Trophoblast cell (in vitro differentiated cells and primary cell): ENCODE data around the gene BTBD19.
"Not testable (repeated sequence)": the region's sequence is repeated elsewhere in the genome, so short reads cannot be mapped to it uniquely, and the experiment has no call there.

Source experiments
- DNase-seq, 2 donors: peaks; one replicate each; pipeline ENCODE4 v3.0.0-alpha.2; 2016
- H2AFZ ChIP-seq: 2 replicates; pipeline ENCODE4 v1.6.1; 2013; ENCODE audit warnings: low read length, moderate library complexity, mild to moderate bottlenecking; ENCODE audit not compliant: insufficient read depth, poor library complexity
- H2AK5ac ChIP-seq: 2 replicates; pipeline ENCODE4 v1.6.1; 2013; ENCODE audit warnings: mild to moderate bottlenecking, low read length
- H2BK120ac ChIP-seq: 2 replicates; pipeline ENCODE4 v1.6.1; 2013; ENCODE audit warnings: low read length, mild to moderate bottlenecking, moderate library complexity; ENCODE audit not compliant: insufficient read depth, poor library complexity
- H2BK12ac ChIP-seq: 2 replicates; pipeline ENCODE4 v1.6.1; 2013; ENCODE audit warnings: mild to moderate bottlenecking, low read length, moderate library complexity
- H2BK5ac ChIP-seq: 2 replicates; pipeline ENCODE4 v1.6.1; 2013; ENCODE audit warnings: low read length, low read depth, moderate library complexity, mild to moderate bottlenecking; ENCODE audit not compliant: poor library complexity
- H3K14ac ChIP-seq: 2 replicates; pipeline ENCODE4 v1.6.1; 2013; ENCODE audit warnings: mild to moderate bottlenecking, low read length
- H3K18ac ChIP-seq: 2 replicates; pipeline ENCODE4 v1.6.1; 2013; ENCODE audit warnings: mild to moderate bottlenecking, low read length
- H3K23ac ChIP-seq: 2 replicates; pipeline ENCODE4 v1.6.1; 2013; ENCODE audit warnings: low read length
- H3K27ac ChIP-seq: 2 replicates; pipeline ENCODE4 v1.5.1; 2013; ENCODE audit warnings: low read depth, mild to moderate bottlenecking, inconsistent platforms, low read length, moderate library complexity
- H3K27me3 ChIP-seq: 2 replicates; pipeline ENCODE4 v1.6.1; 2013; ENCODE audit warnings: inconsistent platforms, mild to moderate bottlenecking, low read length, moderate library complexity; ENCODE audit not compliant: insufficient read depth
- H3K36me3 ChIP-seq, 2 experiments: 1 replicate in 1 of 2; 2 replicates in 1 of 2; pipeline ENCODE4 v1.6.1; 2013; ENCODE audit warnings: low read length in 2 of 2, mild to moderate bottlenecking in 2 of 2, moderate library complexity in 1 of 2; ENCODE audit not compliant: insufficient read depth in 2 of 2, control insufficient read depth in 1 of 2
- H3K4ac ChIP-seq: 2 replicates; pipeline ENCODE4 v1.6.1; 2013; ENCODE audit warnings: low read depth, mild to moderate bottlenecking, low read length, moderate library complexity
- H3K4me1 ChIP-seq, 2 experiments: 1 replicate in 1 of 2; 2 replicates in 1 of 2; pipeline ENCODE4 v1.6.1; 2013; ENCODE audit warnings: low read length in 2 of 2, mild to moderate bottlenecking in 2 of 2, moderate library complexity in 1 of 2; ENCODE audit not compliant: insufficient read depth in 2 of 2, control insufficient read depth in 1 of 2
- H3K4me2 ChIP-seq: 2 replicates; pipeline ENCODE4 v1.6.1; 2013; ENCODE audit warnings: inconsistent platforms, mild to moderate bottlenecking, low read length, moderate library complexity
- H3K4me3 ChIP-seq: 2 replicates; pipeline ENCODE4 v1.5.1; 2013; ENCODE audit warnings: mild to moderate bottlenecking, low read depth, low read length, inconsistent platforms
- H3K79me1 ChIP-seq: one replicate; pipeline ENCODE4 v1.6.1; 2013; ENCODE audit warnings: low read length
- H3K79me2 ChIP-seq: 2 replicates; pipeline ENCODE4 v1.6.1; 2013; ENCODE audit warnings: low read length, mild to moderate bottlenecking; ENCODE audit not compliant: control insufficient read depth, insufficient read depth, poor library complexity
- H3K9ac ChIP-seq: 2 replicates; pipeline ENCODE4 v1.6.1; 2013; ENCODE audit warnings: mild to moderate bottlenecking, low read length
- H3K9me3 ChIP-seq: 2 replicates; pipeline ENCODE4 v1.6.1; 2013; ENCODE audit warnings: low read depth, mild to moderate bottlenecking, control low read depth, inconsistent platforms, low read length; ENCODE audit not compliant: insufficient read depth
- H4K12ac ChIP-seq: 2 replicates; pipeline ENCODE4 v1.6.1; 2013; ENCODE audit warnings: low read depth, mild to moderate bottlenecking, low read length, moderate library complexity
- H4K8ac ChIP-seq: 2 replicates; pipeline ENCODE4 v1.6.1; 2013; ENCODE audit warnings: low read depth, mild to moderate bottlenecking, low read length, moderate library complexity
- H4K91ac ChIP-seq: one replicate; pipeline ENCODE4 v1.6.1; 2013; ENCODE audit warnings: low read depth, mild to moderate bottlenecking, low read length, moderate library complexity
- WGBS: extraction: QIAGEN DNeasy Blood & Tissue Kit; methylation state at CpG from one replicate; pipeline ENCODE4 v1.1.7; 2013; ENCODE audit warnings: missing lambda C conversion rate; ENCODE audit not compliant: insufficient read length, insufficient coverage; ENCODE audit errors: extremely low coverage; 5-methylcytosine and 5-hydroxymethylcytosine counted together

Gene BTBD19

DNA sequence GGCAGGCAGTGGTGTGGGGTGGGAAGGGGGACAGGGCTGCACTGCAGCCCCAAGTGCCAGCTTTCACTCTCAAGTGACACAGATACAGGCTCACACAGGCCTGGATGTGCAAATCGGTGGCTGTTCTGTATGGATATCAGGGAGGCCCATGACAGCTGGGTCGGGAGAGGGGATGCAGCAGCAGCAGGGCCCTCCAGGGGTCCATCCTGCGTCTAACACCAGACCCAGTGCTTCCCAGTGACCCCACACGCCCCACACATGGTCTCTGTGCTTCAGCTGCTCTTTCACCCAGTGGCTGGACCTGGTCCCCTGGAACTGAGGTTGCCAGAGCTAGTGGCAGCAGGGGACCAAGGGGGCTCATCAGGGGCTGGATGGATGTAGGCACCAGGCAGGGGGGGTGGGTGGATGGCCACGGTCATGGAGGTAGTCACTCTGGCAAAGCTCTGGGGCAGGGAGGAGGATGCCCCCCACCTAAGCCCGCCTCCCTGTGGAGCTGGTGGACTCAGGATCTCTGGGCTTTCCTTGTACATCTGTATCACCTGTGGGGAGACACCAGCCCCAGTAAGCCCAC lies 13.9 kb downstream of the BTBD19 start:
- Histone ChIP-seq H2BK5ac (no peak overlapping the region), H3K4me1 (peaks cover 4 to 8% of the 10 kb centered on the region in 2 experiments), H3K79me2 (peaks cover 6% of the 10 kb centered on the region), H3K27ac (no peak overlapping the region), H3K9me3 (no peaks in the 10 kb centered on the region), H3K79me1 (peaks cover 7% of the 10 kb centered on the region), H2AK5ac (peak overlapping the region; percentile 66), H3K27me3 (no peaks in the 10 kb centered on the region), H3K4me3 (no peak overlapping the region), H2AFZ (no peak overlapping the region), H3K14ac (no peak overlapping the region), H4K91ac (no peak overlapping the region), H2BK12ac (no peak overlapping the region), H3K18ac (no peak overlapping the region), H2BK120ac (no peak overlapping the region), H3K4ac (no peak overlapping the region), H4K12ac (no peak overlapping the region), H3K23ac (no peak overlapping the region), H3K36me3 (no peaks in the 10 kb centered on the region), H3K4me2 (no peak overlapping the region), H3K9ac (no peak overlapping the region), H4K8ac (no peak overlapping the region)
- DNase-seq, result no peak
- no CpG with 5 or more reads among the region's 6 CpGs for WGBS

DNA sequence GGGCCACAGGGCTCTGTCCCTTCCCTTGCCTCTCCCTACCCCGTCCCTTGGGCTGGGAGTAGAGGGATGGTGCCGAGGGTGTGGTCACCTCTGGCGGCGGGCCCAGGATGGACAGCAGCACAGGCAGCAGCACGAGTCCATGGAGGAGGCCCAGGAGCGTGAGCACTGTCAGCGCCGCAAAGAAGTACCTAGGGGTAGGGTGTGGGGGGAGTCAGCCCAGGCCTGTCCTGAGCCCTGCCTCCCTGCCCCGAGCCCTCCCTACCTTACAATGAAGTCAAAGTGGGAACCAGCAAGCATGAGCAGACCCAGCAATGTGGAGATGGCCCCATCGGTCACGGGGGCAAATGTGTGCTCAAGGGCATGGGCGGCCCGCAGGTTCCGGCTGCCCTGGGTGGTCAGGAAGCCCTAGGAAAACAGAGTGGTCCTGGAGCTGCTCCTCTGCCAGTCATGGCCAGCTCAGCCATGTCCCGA lies 14.7 kb downstream of the BTBD19 start:
- no CpG with 5 or more reads among the region's 15 CpGs for WGBS

DNA sequence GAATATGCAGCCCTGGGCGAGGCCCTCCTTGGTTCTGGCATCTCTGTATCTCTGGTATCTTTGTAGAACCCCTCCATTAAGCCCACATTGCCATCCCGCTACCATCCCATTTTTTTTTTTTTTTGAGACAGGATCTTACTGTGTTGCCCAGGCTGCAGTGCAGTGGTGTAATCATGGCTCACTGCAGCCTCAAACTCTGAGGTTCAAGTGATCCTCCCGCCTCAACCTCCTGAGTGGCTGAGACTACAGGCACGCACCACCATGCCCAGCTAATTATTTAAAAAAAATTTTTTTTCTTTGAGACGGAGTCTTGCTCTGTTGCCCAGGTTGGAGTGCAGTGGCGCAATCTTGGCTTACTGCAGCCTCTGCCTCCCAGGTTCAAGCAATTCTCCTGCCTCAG lies 16.1 kb downstream of the BTBD19 start:
- not testable (repeated sequence) for H2AFZ ChIP-seq, H3K9me3 ChIP-seq, H3K4me2 ChIP-seq, H3K27ac ChIP-seq, H3K18ac ChIP-seq, H3K79me1 ChIP-seq, H3K79me2 ChIP-seq, H3K4me1 ChIP-seq, DNase-seq, H3K4me3 ChIP-seq, H3K9ac ChIP-seq, H4K8ac ChIP-seq, H4K91ac ChIP-seq, H2BK120ac ChIP-seq, H2AK5ac ChIP-seq, H3K4ac ChIP-seq, H4K12ac ChIP-seq, H2BK12ac ChIP-seq, H3K36me3 ChIP-seq, H3K14ac ChIP-seq, H3K23ac ChIP-seq, H3K27me3 ChIP-seq, H2BK5ac ChIP-seq
- WGBS, result no CpG with 5 or more reads among the region's 6 CpGs

More for the DNA sequence above, 14.7 kb downstream of the BTBD19 start:
- no peak overlapping the region for H4K91ac ChIP-seq
- H2AK5ac ChIP-seq, result no peak overlapping the region
- H3K79me1 ChIP-seq, result peaks cover 7% of the 10 kb centered on the region
- H2BK12ac ChIP-seq, result no peak overlapping the region
- no peak overlapping the region for H4K8ac ChIP-seq
- no peak overlapping the region for H2BK5ac ChIP-seq
- H3K23ac ChIP-seq, result no peak overlapping the region
- no peak overlapping the region for H2AFZ ChIP-seq
- H3K27me3 ChIP-seq, result no peaks in the 10 kb centered on the region
- H3K4me3 ChIP-seq, result no peak overlapping the region
- H3K18ac ChIP-seq, result no peak overlapping the region
- no peak overlapping the region for H3K27ac ChIP-seq
- H3K9me3 ChIP-seq, result no peaks in the 10 kb centered on the region
- no peaks in the 10 kb centered on the region for H3K36me3 ChIP-seq
- H3K14ac ChIP-seq, result no peak overlapping the region
- H3K4me2 ChIP-seq, result no peak overlapping the region
- H3K9ac ChIP-seq, result no peak overlapping the region
- peaks cover 6% of the 10 kb centered on the region for H3K79me2 ChIP-seq
- no peak overlapping the region for H4K12ac ChIP-seq
- H2BK120ac ChIP-seq, result no peak overlapping the region
- no peak for DNase-seq
- peaks cover 4 to 8% of the 10 kb centered on the region in 2 experiments for H3K4me1 ChIP-seq
- no peak overlapping the region for H3K4ac ChIP-seq

DNA sequence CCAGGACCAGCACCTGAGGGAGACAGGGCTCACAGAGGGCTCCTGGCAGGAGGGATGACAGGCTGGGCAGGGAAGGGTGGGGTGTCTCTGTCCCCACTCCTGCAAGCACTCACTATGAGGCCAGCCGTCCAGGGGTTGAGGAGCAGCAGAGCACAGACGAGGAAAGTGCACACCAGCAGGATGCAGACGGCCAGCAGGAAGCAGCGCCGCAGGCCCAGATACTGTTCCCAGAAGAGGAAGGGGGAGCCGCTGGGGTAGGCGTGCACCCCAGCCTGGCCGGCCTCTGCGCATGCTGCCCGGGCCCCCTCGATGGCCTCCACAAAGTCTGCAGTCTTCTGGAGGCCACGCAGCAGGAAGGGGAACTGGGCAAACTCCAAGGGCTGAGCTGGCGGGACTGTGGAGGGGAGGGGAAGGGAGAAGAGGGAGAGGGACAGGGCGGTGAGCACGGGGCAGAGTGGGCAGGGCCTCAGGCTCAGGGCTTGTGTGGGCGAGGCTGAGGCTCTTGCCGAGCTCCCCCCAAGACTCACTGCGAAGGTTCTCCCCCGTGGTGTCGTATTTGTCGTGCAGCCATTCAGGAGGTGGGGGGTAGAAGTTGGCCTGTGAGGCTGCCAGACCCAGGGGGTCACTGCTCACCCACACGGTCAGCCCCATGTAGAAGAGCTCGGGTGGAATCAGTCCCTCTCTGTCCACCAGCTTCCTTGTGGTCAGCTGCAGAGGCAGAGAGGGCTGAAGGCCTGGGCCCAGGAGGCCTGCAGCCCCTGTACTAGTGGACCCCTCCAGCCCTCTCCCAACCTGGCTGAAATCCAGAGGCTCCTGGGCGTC lies 18.3 kb downstream of the BTBD19 start:
- no peak overlapping the region for H2BK5ac ChIP-seq
- H3K9ac ChIP-seq, result peak overlapping the region; percentile 39
- no peak overlapping the region for H2BK120ac ChIP-seq
- no peaks in the 10 kb centered on the region for H3K36me3 ChIP-seq
- H4K91ac ChIP-seq, result no peak overlapping the region
- no peak overlapping the region for H3K14ac ChIP-seq
- no peak overlapping the region for H3K4me2 ChIP-seq
- H3K4me3 ChIP-seq, result no peak overlapping the region
- H3K9me3 ChIP-seq, result no peaks in the 10 kb centered on the region
- no peaks in the 10 kb centered on the region for H3K79me1 ChIP-seq
- H3K4me1 ChIP-seq, result peaks cover 0 to 4% of the 10 kb centered on the region in 2 experiments
- H3K18ac ChIP-seq, result no peak overlapping the region
- no CpG with 5 or more reads among the region's 24 CpGs for WGBS
- no peak overlapping the region for H2AFZ ChIP-seq
- no peak overlapping the region for H4K12ac ChIP-seq
- no peaks in the 10 kb centered on the region for H3K27me3 ChIP-seq
- H3K27ac ChIP-seq, result no peak overlapping the region
- H3K23ac ChIP-seq, result no peak overlapping the region
- H2AK5ac ChIP-seq, result no peak overlapping the region
- no peak for DNase-seq
- H3K79me2 ChIP-seq, result no peaks in the 10 kb centered on the region
- H2BK12ac ChIP-seq, result no peak overlapping the region
- no peak overlapping the region for H4K8ac ChIP-seq
- no peak overlapping the region for H3K4ac ChIP-seq
